K562 (cell line): ENCODE measurements around the gene MYO1D. TPM values are rescaled to one million over a fixed set of nuclear protein-coding genes. Genes with fewer than 3 reads are reported as not detected.

Experiments
- ATAC-seq: fragments of 200-7000 bp; cut with Tn5 transposase; 3 replicates; pipeline ENCODE4 v1.9.1; 2020; ENCODE audit warnings: moderate library complexity
- BruUV-seq: library from RNA; stranded (reverse); fragments of 400-500 nt; replicated peaks from 2 replicates; lab custom pipeline; 2021; lab: Mats Ljungman, UMichigan
- CTCF ChIA-PET: fragments of 300-600 bp; formaldehyde crosslinking; extraction: SDS; loops from one replicate; lab custom pipeline; 2021; ENCODE audit warnings: low intra/inter-chr PET ratio; lab: Yijun Ruan, JAX
- POLR2A ChIA-PET: fragments of 300-600, 350-650 bp; sonication (Branson Sonifier 250); formaldehyde crosslinking; extraction: SDS; loops from one replicate; lab custom pipeline; 2021; ENCODE audit warnings: antibody characterized with exemption, inconsistent platforms; lab: Yijun Ruan, JAX
- DNase-seq, 4 experiments: peaks; one replicate each; pipeline versions ENCODE4 v3.0.0 to v3.0.0-alpha.2; 2011 to 2018; ENCODE audit warnings: low spot score in 3 of 4, mixed read lengths in 3 of 4; ENCODE audit errors: extremely low read depth in 1 of 4
- FAIRE-seq: peaks from 2 replicates; lab custom pipeline; 2011; peaks lifted over from hg19 to GRCh38; lab: Jason Lieb, UNC
- H2AFZ ChIP-seq: 2 replicates; pipeline ENCODE4 v1.6.0; 2011; ENCODE audit warnings: low read depth, low read length, control low read depth, inconsistent platforms
- H3K27ac ChIP-seq: fragments of 200-600 bp; 3 replicates; pipeline ENCODE4 v1.8.0; 2011; ENCODE audit warnings: low read depth, mild to moderate bottlenecking, control low read depth, inconsistent platforms, low read length, moderate library complexity, mixed read lengths; ENCODE audit errors: extremely low read depth
- H3K27me3 ChIP-seq, 2 experiments: fragments of 300-600 bp in 1 of 2; 2 replicates in 1 of 2; 3 replicates in 1 of 2; pipeline versions ENCODE4 v1.6.0 to v1.8.0; 2011; ENCODE audit warnings: inconsistent platforms in 2 of 2, low read length in 2 of 2, mild to moderate bottlenecking in 1 of 2, mixed read lengths in 1 of 2, moderate library complexity in 1 of 2; ENCODE audit not compliant: control insufficient read depth in 2 of 2, insufficient read depth in 2 of 2
- H3K36me3 ChIP-seq: fragments of 300-600 bp; 3 replicates; pipeline ENCODE4 v1.8.0; 2011; ENCODE audit warnings: mild to moderate bottlenecking, low read length, inconsistent platforms; ENCODE audit not compliant: control insufficient read depth, insufficient read depth
- H3K4me1 ChIP-seq, 2 experiments: fragments of 200-600 bp in 1 of 2; replicated peaks in 1 of 2; 2 replicates in 1 of 2; 3 replicates in 1 of 2; pipeline versions ENCODE4 v1.5.1 to v1.8.0; 2011; ENCODE audit warnings: inconsistent platforms in 2 of 2, low read length in 2 of 2, mild to moderate bottlenecking in 1 of 2, mixed read lengths in 1 of 2, moderate library complexity in 1 of 2; ENCODE audit not compliant: control insufficient read depth in 2 of 2, insufficient read depth in 2 of 2
- H3K4me2 ChIP-seq: 2 replicates; pipeline ENCODE4 v1.6.1; 2011; ENCODE audit warnings: low read length, control low read depth, inconsistent platforms, mixed read lengths; ENCODE audit not compliant: insufficient read depth
- H3K4me3 ChIP-seq: fragments of 200-600 bp; sonication (generic), shearing (Covaris generic); 2 replicates; pipeline ENCODE4 v1.5.1; 2016; ENCODE audit warnings: control low read depth, inconsistent platforms
- H3K79me2 ChIP-seq: fragments of 200-600 bp; 3 replicates; pipeline ENCODE4 v1.8.0; 2011; ENCODE audit warnings: low read length, inconsistent platforms; ENCODE audit not compliant: control insufficient read depth, insufficient read depth
- H3K9ac ChIP-seq, 2 experiments: 2 replicates each; pipeline versions ENCODE4 v1.6.0 to v1.6.1; 2011; ENCODE audit warnings: low read depth in 2 of 2, low read length in 2 of 2, control low read depth in 1 of 2, inconsistent platforms in 1 of 2, mild to moderate bottlenecking in 1 of 2, mixed read lengths in 1 of 2; ENCODE audit not compliant: insufficient read depth in 1 of 2
- H3K9me1 ChIP-seq: one replicate; pipeline ENCODE4 v1.6.0; 2011; ENCODE audit warnings: inconsistent platforms, mild to moderate bottlenecking, low read length, moderate library complexity; ENCODE audit not compliant: control insufficient read depth, insufficient read depth
- H3K9me3 ChIP-seq: replicated peaks from 2 replicates; pipeline ENCODE4 v1.5.1; 2011; ENCODE audit warnings: low read depth, low read length, inconsistent platforms; ENCODE audit not compliant: control insufficient read depth, insufficient read depth
- H4K20me1 ChIP-seq: replicated peaks from 2 replicates; pipeline ENCODE4 v1.6.1; 2011; ENCODE audit warnings: low read length, inconsistent platforms, mixed read lengths; ENCODE audit not compliant: control insufficient read depth, insufficient read depth
- ARID2 ChIP-seq: fragments of 450-650 bp; IDR thresholded peaks from 2 replicates; pipeline ENCODE4 v1.6.1; 2017; ENCODE audit warnings: antibody characterized with exemption, mild to moderate bottlenecking
- BRD9 ChIP-seq: fragments of 450-650 bp; IDR thresholded peaks from 2 replicates; pipeline ENCODE4 v1.6.1; 2018; ENCODE audit warnings: low read depth; ENCODE audit not compliant: partially characterized antibody
- CBX2 ChIP-seq: fragments of 200-600 bp; sonication (generic); IDR thresholded peaks from one replicate; pipeline ENCODE4 v1.6.1; 2012; ENCODE audit warnings: mild to moderate bottlenecking, low read length, inconsistent platforms; ENCODE audit not compliant: insufficient read depth, poor library complexity, severe bottlenecking
- CEBPB ChIP-seq: fragments of 450-650 bp; IDR thresholded peaks from 2 replicates; pipeline ENCODE4 v1.6.1; 2016; ENCODE audit warnings: missing genetic modification characterization, missing compliant biosample characterization
- DMBX1 ChIP-seq: fragments of 250-450 bp; sonication (Bioruptor Pico); IDR thresholded peaks from 2 replicates; pipeline ENCODE4 v1.8.0; 2022; ENCODE audit warnings: inconsistent platforms, mild to moderate bottlenecking, moderate library complexity, borderline replicate concordance
- HDAC2 ChIP-seq: fragments of 450-650 bp; IDR thresholded peaks from 2 replicates; pipeline ENCODE4 v1.6.1; 2016; ENCODE audit warnings: mild to moderate bottlenecking
- MYNN ChIP-seq, 2 experiments: sonication (generic); formaldehyde crosslinking in 1 of 2; IDR thresholded peaks; 2 replicates each; pipeline versions ENCODE4 v1.5.0 to v1.6.1; 2016 to 2020; ENCODE audit warnings: antibody characterized with exemption in 1 of 2, missing genetic modification reagents in 1 of 2
- NR3C1 ChIP-seq: sonication (generic); formaldehyde crosslinking; IDR thresholded peaks from 2 replicates; pipeline ENCODE4 v1.8.1; 2022; ENCODE audit warnings: missing genetic modification reagents
- POLR3A ChIP-seq: IDR thresholded peaks from 2 replicates; pipeline ENCODE4 v1.6.1; 2011; ENCODE audit warnings: borderline replicate concordance, mild to moderate bottlenecking, moderate library complexity; ENCODE audit not compliant: insufficient read length, insufficient read depth; ENCODE audit errors: extremely low read depth
- TBP ChIP-seq: optimal IDR thresholded peaks from 2 replicates; pipeline ENCODE3; 2011; ENCODE audit warnings: low read depth, low read length, improper control_type of control experiment
- TEAD2 ChIP-seq: fragments of 450-650 bp; IDR thresholded peaks from 2 replicates; pipeline ENCODE4 v1.6.1; 2016; ENCODE audit warnings: missing genetic modification characterization, control low read depth, missing compliant biosample characterization
- ZBTB1 ChIP-seq: sonication (generic); formaldehyde crosslinking; IDR thresholded peaks from 2 replicates; pipeline ENCODE4 v1.8.1; 2023; ENCODE audit warnings: missing genetic modification reagents, low read depth, mild to moderate bottlenecking, borderline replicate concordance
- ZNF140 ChIP-seq: fragments of 250-450 bp; sonication (Bioruptor Pico); IDR thresholded peaks from 2 replicates; pipeline ENCODE4 v1.8.0; 2021; ENCODE audit warnings: moderate library complexity, mild to moderate bottlenecking, inconsistent platforms
- ZNF408 ChIP-seq: fragments of 250-450 bp; sonication (Bioruptor Pico); IDR thresholded peaks from 2 replicates; pipeline ENCODE4 v1.4.0; 2020; ENCODE audit warnings: low read depth, mild to moderate bottlenecking, moderate library complexity
- WGBS: fragments of 100-300 bp; shearing (Covaris generic); methylation state at CpG from one replicate; pipeline ENCODE4 v1.1.6; 2016; ENCODE audit warnings: low coverage, mixed read lengths; ENCODE audit not compliant: insufficient coverage; ENCODE audit errors: missing lambda C conversion rate; 5-methylcytosine and 5-hydroxymethylcytosine counted together
- in situ Hi-C: fragments of 300-500 bp; cut with MboI; formaldehyde crosslinking; loops from 4 replicates; pipeline ENCODE4 v1.15.0; 2018; ENCODE audit warnings: inconsistent platforms, mixed read lengths
- intact Hi-C: fragments of 100-400 bp; cut with micrococcal nuclease; formaldehyde crosslinking; loops from 2 replicates; pipeline ENCODE4 v1.14.2; 2022
- polyA plus RNA-seq, 8 experiments: library from polyadenylated mRNA; depleted of rRNA in 4 of 8; stranded (reverse) in 5 of 8; unstranded in 3 of 8; fragments of >200 nt; fragmentation: Nextera tagmentation in 2 of 8; fragmentation: Illumina TruSeq in 1 of 8; extraction: Ambion mirVana in 2 of 8; extraction: Trizol in 1 of 8; gene quantifications; 2 replicates each; pipeline versions ENCODE4 v1.2.1 to v1.2.3, GENCODE V29; 2011 to 2014; ENCODE audit warnings: inconsistent platforms in 1 of 8, missing spikeins in 1 of 8
- total RNA-seq, 7 experiments: library from RNA; depleted of rRNA in 6 of 7; stranded (reverse); fragments of >200 nt in 6 of 7; fragmentation: Illumina TruSeq in 2 of 7; extraction: Trizol in 2 of 7; gene quantifications; 2 replicates each; pipeline versions ENCODE4 v1.2.1 to v1.2.3, GENCODE V29; 2011 to 2021; ENCODE audit warnings: low replicate concordance in 1 of 7
- TF ChIP-seq, protein P1 (sequence below): sonication (generic); formaldehyde crosslinking; IDR thresholded peaks from 2 replicates; pipeline ENCODE4 v1.8.0; 2022; ENCODE audit warnings: missing genetic modification reagents, mild to moderate bottlenecking, borderline replicate concordance
- TF ChIP-seq, protein P2 (sequence below), 2 experiments: fragments of 200-800 bp in 1 of 2; sonication (Bioruptor generic) in 1 of 2; sonication (generic) in 1 of 2; formaldehyde crosslinking in 1 of 2; IDR thresholded peaks in 1 of 2; conservative IDR thresholded peaks in 1 of 2; 2 replicates each; pipeline versions ENCODE4 v1.5.0 to v1.6.1; 2016 to 2020; ENCODE audit warnings: missing compliant biosample characterization in 1 of 2, missing genetic modification characterization in 1 of 2, missing genetic modification reagents in 1 of 2

Gene MYO1D
- total and polyA plus RNA-seq, 9 of the 15 experiments (the other 6 are each of a cell fraction or from before 2014, with no cell fraction given) = 2.1 to 71.2 (median 45.4) TPM

DNA sequence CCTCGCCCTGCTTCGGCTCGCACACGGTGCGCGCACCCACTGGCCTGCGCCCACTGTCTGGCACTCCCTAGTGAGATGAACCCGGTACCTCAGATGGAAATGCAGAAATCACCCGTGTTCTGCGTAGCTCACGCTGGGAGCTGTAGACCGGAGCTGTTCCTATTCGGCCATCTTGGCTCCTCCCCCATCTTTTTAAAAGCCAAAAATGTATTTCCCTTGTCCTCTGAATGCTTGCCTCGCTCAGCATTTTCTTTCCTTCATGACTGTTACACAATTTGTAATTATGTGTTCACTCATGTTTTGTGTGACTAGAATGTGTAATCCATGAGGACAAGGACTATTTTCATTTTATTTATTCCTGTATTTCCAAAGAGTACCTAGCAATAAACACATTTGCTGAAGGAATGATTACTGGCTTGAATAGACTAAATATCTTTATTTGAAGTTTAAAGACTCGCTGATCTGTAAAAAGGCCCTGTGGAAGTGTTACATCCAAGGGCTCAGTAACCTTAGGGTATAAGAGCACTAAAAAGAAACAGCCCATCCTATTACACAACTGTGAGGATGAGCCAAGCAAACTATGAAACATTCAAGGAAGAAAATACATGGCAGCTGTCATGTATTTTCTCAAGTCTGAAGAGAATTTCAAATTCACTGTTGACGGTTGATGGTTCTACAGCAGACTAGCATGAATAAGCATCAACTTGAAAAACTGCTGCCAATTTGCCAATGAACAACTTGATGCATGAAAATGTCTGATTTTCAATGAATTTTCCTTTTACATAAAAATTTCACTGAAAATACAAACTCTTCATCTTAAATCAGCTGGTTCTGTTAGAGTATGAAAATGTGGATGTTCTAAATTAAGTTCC lies 192.6 kb downstream of the MYO1D start:
- no peaks in the 10 kb centered on the region for H4K20me1 ChIP-seq
- H3K4me1 ChIP-seq = no peaks in the 10 kb centered on the region
- POLR2A ChIA-PET = no interaction called here
- no peak overlapping the region for H2AFZ ChIP-seq
- H3K9ac ChIP-seq = no peak overlapping the region
- TF ChIP-seq NR3C1 (CRISPR knock-in tag) (no peak), ZBTB1 (CRISPR knock-in tag) (no peak), ZNF408 (no peak), HDAC2 (no peak), TEAD2 (tag) (no peak), ZNF140 (CRISPR knock-in tag) (no peak), MYNN (IDR thresholded peaks at IDR 0.05) (no peak), MYNN (CRISPR knock-in tag; IDR thresholded peaks at IDR 0.05) (no peak), DMBX1 (CRISPR knock-in tag) (no peak), BRD9 (no peak), CEBPB (tag) (no peak), CBX2 (no peak), TBP (no peak), ARID2 (no peak), POLR3A (no peak)
- TF ChIP-seq, protein P1, sequence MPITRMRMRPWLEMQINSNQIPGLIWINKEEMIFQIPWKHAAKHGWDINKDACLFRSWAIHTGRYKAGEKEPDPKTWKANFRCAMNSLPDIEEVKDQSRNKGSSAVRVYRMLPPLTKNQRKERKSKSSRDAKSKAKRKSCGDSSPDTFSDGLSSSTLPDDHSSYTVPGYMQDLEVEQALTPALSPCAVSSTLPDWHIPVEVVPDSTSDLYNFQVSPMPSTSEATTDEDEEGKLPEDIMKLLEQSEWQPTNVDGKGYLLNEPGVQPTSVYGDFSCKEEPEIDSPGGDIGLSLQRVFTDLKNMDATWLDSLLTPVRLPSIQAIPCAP (CRISPR knock-in tag) = no peak
- TF ChIP-seq, protein P2, sequence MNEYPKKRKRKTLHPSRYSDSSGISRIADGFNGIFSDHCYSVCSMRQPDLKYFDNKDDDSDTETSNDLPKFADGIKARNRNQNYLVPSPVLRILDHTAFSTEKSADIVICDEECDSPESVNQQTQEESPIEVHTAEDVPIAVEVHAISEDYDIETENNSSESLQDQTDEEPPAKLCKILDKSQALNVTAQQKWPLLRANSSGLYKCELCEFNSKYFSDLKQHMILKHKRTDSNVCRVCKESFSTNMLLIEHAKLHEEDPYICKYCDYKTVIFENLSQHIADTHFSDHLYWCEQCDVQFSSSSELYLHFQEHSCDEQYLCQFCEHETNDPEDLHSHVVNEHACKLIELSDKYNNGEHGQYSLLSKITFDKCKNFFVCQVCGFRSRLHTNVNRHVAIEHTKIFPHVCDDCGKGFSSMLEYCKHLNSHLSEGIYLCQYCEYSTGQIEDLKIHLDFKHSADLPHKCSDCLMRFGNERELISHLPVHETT (CRISPR knock-in tag; conservative IDR thresholded peaks at IDR 0.05 in 1 of 2, IDR thresholded peaks at IDR 0.05 in 1 of 2) = no peak
- TF ChIP-seq, all 486 proteins: peak for 0
- Histone ChIP-seq H3K9me1 (no peaks in the 10 kb centered on the region), H3K36me3 (0 out of 3 replicates have a peak, but pooled peaks cover 2% of the 10 kb centered on the region), H3K4me2 (no peak overlapping the region), H3K9me3 (no peaks in the 10 kb centered on the region), H3K27me3 (no peaks in the 10 kb centered on the region), H3K79me2 (no peaks in the 10 kb centered on the region), H3K4me3 (no peak overlapping the region), H3K27ac (no peak overlapping the region)
- intact Hi-C loops (no loop called here), in situ Hi-C loops (no loop called here)
- no peak for FAIRE-seq
- 92% methylated on average over 7 of the region's 16 CpGs for WGBS
- no peak for ATAC-seq
- CTCF ChIA-PET = no interaction called here
- no TSS peak for BruUV-seq
- DNase-seq = no peak
